Neural cell (in vitro differentiated cells): ENCODE results near the gene GGCT. TPM values are rescaled to one million over a fixed set of nuclear protein-coding genes. Genes with fewer than 3 reads are reported as not detected.

Experiments used
- H2AFZ ChIP-seq: fragments of 200-600, 300-800 bp; sonication (generic), shearing (Covaris generic); 2 replicates; pipeline ENCODE4 v1.6.0; 2014; ENCODE audit warnings: low read depth, mild to moderate bottlenecking, antibody characterized with exemption, low read length, moderate library complexity
- H3F3A ChIP-seq: fragments of 200-600 bp; shearing (Covaris generic); 2 replicates; pipeline ENCODE4 v1.6.1; 2016; ENCODE audit warnings: mild to moderate bottlenecking, moderate library complexity, mixed read lengths, antibody characterized with exemption, low read length; ENCODE audit not compliant: insufficient read depth, poor library complexity, severe bottlenecking
- H3K27ac ChIP-seq: fragments of 200-600, 300-800 bp; sonication (generic), shearing (Covaris generic); 2 replicates; pipeline ENCODE4 v1.5.1; 2014; ENCODE audit warnings: mild to moderate bottlenecking, low read length, moderate library complexity
- H3K27me3 ChIP-seq: fragments of 300-800, 200-600 bp; sonication (generic), shearing (Covaris generic); 2 replicates; pipeline ENCODE4 v1.6.0; 2014; ENCODE audit warnings: mild to moderate bottlenecking, low read depth, low read length, moderate library complexity; ENCODE audit not compliant: insufficient read depth
- H3K36me3 ChIP-seq: fragments of 300-800, 200-600 bp; sonication (generic), shearing (Covaris generic); 2 replicates; pipeline ENCODE4 v1.5.1; 2014; ENCODE audit warnings: mild to moderate bottlenecking, antibody characterized with exemption, low read length, moderate library complexity; ENCODE audit not compliant: insufficient read depth
- H3K4me2 ChIP-seq: fragments of 300-800, 200-600 bp; sonication (generic), shearing (Covaris generic); 2 replicates; pipeline ENCODE4 v1.6.0; 2014; ENCODE audit warnings: mild to moderate bottlenecking, low read length
- H3K4me3 ChIP-seq: fragments of 300-800, 200-600 bp; sonication (generic), shearing (Covaris generic); 2 replicates; pipeline ENCODE4 v1.5.1; 2014; ENCODE audit warnings: mild to moderate bottlenecking, low read length, moderate library complexity
- H3K79me2 ChIP-seq: fragments of 200-600 bp; shearing (Covaris generic); replicated peaks from 2 replicates; pipeline ENCODE4 v1.6.0; 2014; ENCODE audit warnings: mild to moderate bottlenecking, low read length, moderate library complexity; ENCODE audit not compliant: insufficient read depth
- H3K9ac ChIP-seq: fragments of 300-800, 200-600 bp; sonication (generic), shearing (Covaris generic); 2 replicates; pipeline ENCODE4 v1.6.1; 2016; ENCODE audit warnings: mild to moderate bottlenecking, low read length, mixed read lengths
- H3K9me2 ChIP-seq: fragments of 200-600 bp; shearing (Covaris generic); 2 replicates; pipeline ENCODE4 v1.6.1; 2016; ENCODE audit warnings: mild to moderate bottlenecking, low read length, mixed read lengths; ENCODE audit not compliant: insufficient read depth
- H3K9me3 ChIP-seq: fragments of 200-600, 300-800 bp; sonication (generic), shearing (Covaris generic); 2 replicates; pipeline ENCODE4 v1.6.1; 2016; ENCODE audit warnings: mild to moderate bottlenecking, mixed run types, low read length, moderate library complexity, mixed read lengths
- H4K20me1 ChIP-seq: fragments of 200-600 bp; shearing (Covaris generic); 2 replicates; pipeline ENCODE4 v1.6.1; 2016; ENCODE audit warnings: mild to moderate bottlenecking, mixed run types; ENCODE audit not compliant: insufficient read depth
- EP300 ChIP-seq: fragments of 450-650 bp; conservative IDR thresholded peaks from 2 replicates; pipeline ENCODE4 v1.6.1; 2014; ENCODE audit warnings: antibody characterized with exemption, mild to moderate bottlenecking, moderate library complexity; ENCODE audit not compliant: poor library complexity, severe bottlenecking
- EZH2 ChIP-seq: fragments of 200-600, 300-800 bp; shearing (Covaris generic), sonication (generic); IDR thresholded peaks from 2 replicates; pipeline ENCODE4 v1.6.1; 2014; ENCODE audit warnings: antibody characterized with exemption, low read length, borderline replicate concordance, mild to moderate bottlenecking; ENCODE audit not compliant: insufficient read depth, poor library complexity, severe bottlenecking
- MXI1 ChIP-seq: fragments of 450-650 bp; conservative IDR thresholded peaks from 2 replicates; pipeline ENCODE4 v1.6.1; 2014; ENCODE audit warnings: antibody characterized with exemption, mild to moderate bottlenecking; ENCODE audit not compliant: poor library complexity, severe bottlenecking
- POLR2AphosphoS5 ChIP-seq: IDR thresholded peaks from 2 replicates; pipeline ENCODE4 v1.6.1; 2012
- RAD21 ChIP-seq: fragments of 450-650 bp; conservative IDR thresholded peaks from 2 replicates; pipeline ENCODE4 v1.6.1; 2014; ENCODE audit warnings: antibody characterized with exemption, mild to moderate bottlenecking, moderate library complexity
- SMC3 ChIP-seq: fragments of 450-650 bp; conservative IDR thresholded peaks from 2 replicates; pipeline ENCODE4 v1.6.1; 2014; ENCODE audit warnings: antibody characterized with exemption, mild to moderate bottlenecking, moderate library complexity; ENCODE audit not compliant: poor library complexity
- TAF1 ChIP-seq: IDR thresholded peaks from 2 replicates; pipeline ENCODE4 v1.6.1; 2012; ENCODE audit warnings: low read depth
- polyA plus RNA-seq: library from polyadenylated mRNA; depleted of rRNA; stranded (reverse); fragments of >200 nt; gene quantifications from 2 replicates; pipeline ENCODE4 v1.2.3, GENCODE V29; 2014
- TF ChIP-seq, protein P1 (sequence below): fragments of 450-650 bp; IDR thresholded peaks from 2 replicates; pipeline ENCODE4 v1.5.1; 2014; ENCODE audit warnings: antibody characterized with exemption, mild to moderate bottlenecking, moderate library complexity; ENCODE audit not compliant: poor library complexity, severe bottlenecking
- TF ChIP-seq, protein P2 (sequence below): IDR thresholded peaks from 2 replicates; pipeline ENCODE4 v1.6.1; 2012; ENCODE audit warnings: borderline replicate concordance

GGCT gene
- polyA plus RNA-seq, 1 donor from 2014 or later: 39.8 TPM

DNA sequence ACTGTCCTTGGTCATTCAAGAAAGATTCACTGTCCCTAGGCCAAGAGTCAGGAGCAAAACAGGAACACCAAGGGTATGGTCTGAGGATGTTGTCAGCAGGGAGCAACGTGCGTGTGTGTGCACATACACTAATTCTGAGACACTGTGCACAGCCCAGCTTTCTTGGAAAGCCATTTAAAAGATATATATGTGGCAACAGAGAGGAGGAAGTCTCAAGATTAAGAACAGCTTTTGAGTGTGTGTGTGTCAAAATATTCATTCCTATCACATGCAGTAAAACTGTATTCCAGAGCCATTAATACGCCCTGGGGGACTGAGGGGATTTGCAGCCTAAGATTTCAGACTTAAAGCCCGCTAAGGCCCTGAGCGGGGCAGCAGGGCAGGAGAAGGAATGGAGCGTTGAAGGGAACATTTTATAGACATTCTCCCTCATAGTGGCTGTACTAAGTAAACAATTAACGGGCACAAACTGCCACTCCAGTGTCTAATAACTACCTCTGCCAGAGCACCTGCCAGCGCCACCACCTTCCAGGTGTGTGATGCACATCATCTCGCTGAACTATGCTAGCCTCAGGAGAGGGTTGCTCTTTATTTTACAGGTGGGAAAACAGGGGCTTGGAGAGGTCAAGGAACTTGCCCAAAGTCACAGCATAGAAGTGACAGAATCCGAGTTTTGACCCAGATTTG lies 28.0 kb downstream of the GGCT start:
- H3K4me2 ChIP-seq: no peak overlapping the region
- no peak overlapping the region for H2AFZ ChIP-seq
- H3K9ac ChIP-seq: no peak overlapping the region
- no peaks in the 10 kb centered on the region for H3F3A ChIP-seq
- no peaks in the 10 kb centered on the region for H3K36me3 ChIP-seq
- no peak overlapping the region for H3K4me3 ChIP-seq
- no peaks in the 10 kb centered on the region for H3K9me3 ChIP-seq
- H3K9me2 ChIP-seq: no peaks in the 10 kb centered on the region
- no peak overlapping the region for H3K27ac ChIP-seq
- no peaks in the 10 kb centered on the region for H4K20me1 ChIP-seq
- H3K27me3 ChIP-seq: peaks cover 4% of the 10 kb centered on the region
- no peaks in the 10 kb centered on the region for H3K79me2 ChIP-seq
- TF ChIP-seq RAD21 (no peak), TAF1 (no peak), POLR2AphosphoS5 (no peak), SMC3 (no peak), EZH2 (no peak), EP300 (no peak), MXI1 (no peak)
- TF ChIP-seq, protein P1, sequence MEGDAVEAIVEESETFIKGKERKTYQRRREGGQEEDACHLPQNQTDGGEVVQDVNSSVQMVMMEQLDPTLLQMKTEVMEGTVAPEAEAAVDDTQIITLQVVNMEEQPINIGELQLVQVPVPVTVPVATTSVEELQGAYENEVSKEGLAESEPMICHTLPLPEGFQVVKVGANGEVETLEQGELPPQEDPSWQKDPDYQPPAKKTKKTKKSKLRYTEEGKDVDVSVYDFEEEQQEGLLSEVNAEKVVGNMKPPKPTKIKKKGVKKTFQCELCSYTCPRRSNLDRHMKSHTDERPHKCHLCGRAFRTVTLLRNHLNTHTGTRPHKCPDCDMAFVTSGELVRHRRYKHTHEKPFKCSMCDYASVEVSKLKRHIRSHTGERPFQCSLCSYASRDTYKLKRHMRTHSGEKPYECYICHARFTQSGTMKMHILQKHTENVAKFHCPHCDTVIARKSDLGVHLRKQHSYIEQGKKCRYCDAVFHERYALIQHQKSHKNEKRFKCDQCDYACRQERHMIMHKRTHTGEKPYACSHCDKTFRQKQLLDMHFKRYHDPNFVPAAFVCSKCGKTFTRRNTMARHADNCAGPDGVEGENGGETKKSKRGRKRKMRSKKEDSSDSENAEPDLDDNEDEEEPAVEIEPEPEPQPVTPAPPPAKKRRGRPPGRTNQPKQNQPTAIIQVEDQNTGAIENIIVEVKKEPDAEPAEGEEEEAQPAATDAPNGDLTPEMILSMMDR: no peak
- TF ChIP-seq, protein P2, sequence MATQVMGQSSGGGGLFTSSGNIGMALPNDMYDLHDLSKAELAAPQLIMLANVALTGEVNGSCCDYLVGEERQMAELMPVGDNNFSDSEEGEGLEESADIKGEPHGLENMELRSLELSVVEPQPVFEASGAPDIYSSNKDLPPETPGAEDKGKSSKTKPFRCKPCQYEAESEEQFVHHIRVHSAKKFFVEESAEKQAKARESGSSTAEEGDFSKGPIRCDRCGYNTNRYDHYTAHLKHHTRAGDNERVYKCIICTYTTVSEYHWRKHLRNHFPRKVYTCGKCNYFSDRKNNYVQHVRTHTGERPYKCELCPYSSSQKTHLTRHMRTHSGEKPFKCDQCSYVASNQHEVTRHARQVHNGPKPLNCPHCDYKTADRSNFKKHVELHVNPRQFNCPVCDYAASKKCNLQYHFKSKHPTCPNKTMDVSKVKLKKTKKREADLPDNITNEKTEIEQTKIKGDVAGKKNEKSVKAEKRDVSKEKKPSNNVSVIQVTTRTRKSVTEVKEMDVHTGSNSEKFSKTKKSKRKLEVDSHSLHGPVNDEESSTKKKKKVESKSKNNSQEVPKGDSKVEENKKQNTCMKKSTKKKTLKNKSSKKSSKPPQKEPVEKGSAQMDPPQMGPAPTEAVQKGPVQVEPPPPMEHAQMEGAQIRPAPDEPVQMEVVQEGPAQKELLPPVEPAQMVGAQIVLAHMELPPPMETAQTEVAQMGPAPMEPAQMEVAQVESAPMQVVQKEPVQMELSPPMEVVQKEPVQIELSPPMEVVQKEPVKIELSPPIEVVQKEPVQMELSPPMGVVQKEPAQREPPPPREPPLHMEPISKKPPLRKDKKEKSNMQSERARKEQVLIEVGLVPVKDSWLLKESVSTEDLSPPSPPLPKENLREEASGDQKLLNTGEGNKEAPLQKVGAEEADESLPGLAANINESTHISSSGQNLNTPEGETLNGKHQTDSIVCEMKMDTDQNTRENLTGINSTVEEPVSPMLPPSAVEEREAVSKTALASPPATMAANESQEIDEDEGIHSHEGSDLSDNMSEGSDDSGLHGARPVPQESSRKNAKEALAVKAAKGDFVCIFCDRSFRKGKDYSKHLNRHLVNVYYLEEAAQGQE: no peak

DNA sequence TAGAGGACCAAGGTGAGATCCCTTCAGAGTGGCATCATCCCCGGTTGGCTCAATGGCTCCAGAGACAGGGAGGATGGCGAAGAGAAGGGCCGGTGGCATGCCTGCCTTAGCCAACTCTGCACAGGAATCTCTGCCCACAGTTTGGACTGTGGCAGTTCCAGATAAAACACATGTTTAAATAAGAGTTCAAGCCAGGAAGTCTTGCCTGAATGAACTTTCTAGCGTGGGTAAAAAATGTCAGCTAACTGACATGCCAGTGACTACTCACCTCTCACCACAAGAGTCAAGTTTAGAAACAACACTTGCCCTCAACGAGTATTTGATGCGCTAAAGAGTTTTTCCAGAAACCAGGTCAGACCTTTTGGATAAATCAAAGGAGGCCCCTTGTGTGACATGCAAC lies 29.0 kb downstream of the GGCT start:
- Histone ChIP-seq H3K9ac (no peak overlapping the region), H3K4me3 (no peak overlapping the region), H3F3A (no peaks in the 10 kb centered on the region), H3K27me3 (peaks cover 4% of the 10 kb centered on the region), H4K20me1 (no peaks in the 10 kb centered on the region), H3K4me2 (no peak overlapping the region), H3K36me3 (no peaks in the 10 kb centered on the region), H3K27ac (no peak overlapping the region), H3K9me3 (no peaks in the 10 kb centered on the region), H3K79me2 (no peaks in the 10 kb centered on the region), H3K9me2 (no peaks in the 10 kb centered on the region), H2AFZ (no peak overlapping the region)
- TF ChIP-seq, protein P1: no peak
- TF ChIP-seq, protein P2: no peak
- TF ChIP-seq RAD21: no peak
- TF ChIP-seq POLR2AphosphoS5: no peak
- TF ChIP-seq EP300: no peak
- TF ChIP-seq EZH2: no peak
- no peak for TF ChIP-seq SMC3
- no peak for TF ChIP-seq MXI1
- no peak for TF ChIP-seq TAF1
